Measurements from ENCODE around the gene MPHOSPH8. TPM values are rescaled to one million over a fixed set of nuclear protein-coding genes. Genes with fewer than 3 reads are reported as not detected.

The MPHOSPH8 gene
- total and polyA plus RNA-seq, 4 donors: 8.4 to 14.2 (median 12.3) TPM

DNA sequence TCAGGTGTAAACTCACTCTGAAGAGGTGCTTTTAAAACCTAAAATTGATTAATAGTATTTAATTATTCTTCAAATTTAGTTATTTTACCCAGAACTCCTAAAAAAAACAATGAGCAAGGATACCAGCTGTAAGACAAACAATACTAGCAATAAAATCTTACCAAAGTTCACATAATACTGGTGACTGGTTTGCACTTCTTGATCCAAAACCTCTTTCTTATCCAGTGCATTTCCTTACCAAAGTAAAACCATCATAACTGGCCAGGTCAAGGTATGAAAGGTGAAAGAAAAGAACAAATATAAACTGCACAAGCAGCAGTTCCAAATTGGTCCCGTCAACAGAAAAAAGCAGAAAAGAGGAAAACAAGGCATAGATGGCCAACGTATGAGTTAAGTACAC is 86.6 kb downstream of the MPHOSPH8 start:
- Histone ChIP-seq H3K4me3 (ENCODE audit: low read depth in 1 of 3, low read length in 3 of 3) (no peak overlapping the region), H3K36me3 (ENCODE audit: control insufficient read depth in 4 of 4, insufficient read depth in 3 of 4, low read depth in 1 of 4, low read length in 3 of 4) (peaks cover 0 to 4% (median 0%) of the 10 kb centered on the region in 4 donors), H3K4me1 (ENCODE audit: control insufficient read depth in 4 of 4, insufficient read depth in 4 of 4, low read length in 3 of 4) (peaks cover 0 to 6% (median 2%) of the 10 kb centered on the region in 4 donors), H3K9ac (ENCODE audit: low read depth in 1 of 2, low read length in 2 of 2) (no peak overlapping the region), H3K27me3 (ENCODE audit: control insufficient read depth in 4 of 4, insufficient read depth in 4 of 4, low read length in 3 of 4) (no peaks in the 10 kb centered on the region), H3K9me3 (ENCODE audit: control insufficient read depth in 4 of 4, low read length in 3 of 4) (no peaks in the 10 kb centered on the region), H3K27ac (ENCODE audit: low read depth in 1 of 2, low read length in 2 of 2) (no peak overlapping the region)
- no peak for DNase-seq (ENCODE audit: low spot score)
- no peak for TF ChIP-seq HNF4A (conservative IDR thresholded peaks at IDR 0.05)
- no peak for TF ChIP-seq FOXA1 (IDR thresholded peaks at IDR 0.05)
- no peak for TF ChIP-seq GABPA (IDR thresholded peaks at IDR 0.05 in 1 of 2, conservative IDR thresholded peaks at IDR 0.05 in 1 of 2)
- TF ChIP-seq YY1 (IDR thresholded peaks at IDR 0.05): no peak
- TF ChIP-seq, protein P1, sequence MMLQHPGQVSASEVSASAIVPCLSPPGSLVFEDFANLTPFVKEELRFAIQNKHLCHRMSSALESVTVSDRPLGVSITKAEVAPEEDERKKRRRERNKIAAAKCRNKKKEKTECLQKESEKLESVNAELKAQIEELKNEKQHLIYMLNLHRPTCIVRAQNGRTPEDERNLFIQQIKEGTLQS (IDR thresholded peaks at IDR 0.05): no peak
- no peak for TF ChIP-seq RXRA (IDR thresholded peaks at IDR 0.05)
- TF ChIP-seq, protein P2, sequence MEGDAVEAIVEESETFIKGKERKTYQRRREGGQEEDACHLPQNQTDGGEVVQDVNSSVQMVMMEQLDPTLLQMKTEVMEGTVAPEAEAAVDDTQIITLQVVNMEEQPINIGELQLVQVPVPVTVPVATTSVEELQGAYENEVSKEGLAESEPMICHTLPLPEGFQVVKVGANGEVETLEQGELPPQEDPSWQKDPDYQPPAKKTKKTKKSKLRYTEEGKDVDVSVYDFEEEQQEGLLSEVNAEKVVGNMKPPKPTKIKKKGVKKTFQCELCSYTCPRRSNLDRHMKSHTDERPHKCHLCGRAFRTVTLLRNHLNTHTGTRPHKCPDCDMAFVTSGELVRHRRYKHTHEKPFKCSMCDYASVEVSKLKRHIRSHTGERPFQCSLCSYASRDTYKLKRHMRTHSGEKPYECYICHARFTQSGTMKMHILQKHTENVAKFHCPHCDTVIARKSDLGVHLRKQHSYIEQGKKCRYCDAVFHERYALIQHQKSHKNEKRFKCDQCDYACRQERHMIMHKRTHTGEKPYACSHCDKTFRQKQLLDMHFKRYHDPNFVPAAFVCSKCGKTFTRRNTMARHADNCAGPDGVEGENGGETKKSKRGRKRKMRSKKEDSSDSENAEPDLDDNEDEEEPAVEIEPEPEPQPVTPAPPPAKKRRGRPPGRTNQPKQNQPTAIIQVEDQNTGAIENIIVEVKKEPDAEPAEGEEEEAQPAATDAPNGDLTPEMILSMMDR (IDR thresholded peaks at IDR 0.05; ENCODE audit: low read depth, low read length, missing input control): no peak
- TF ChIP-seq RAD21 (IDR thresholded peaks at IDR 0.05): no peak
- TF ChIP-seq JUND (IDR thresholded peaks at IDR 0.05): no peak
- TF ChIP-seq EGR1 (IDR thresholded peaks at IDR 0.05; ENCODE audit: low read depth in 2 of 2): no peak
- TF ChIP-seq, protein P3, sequence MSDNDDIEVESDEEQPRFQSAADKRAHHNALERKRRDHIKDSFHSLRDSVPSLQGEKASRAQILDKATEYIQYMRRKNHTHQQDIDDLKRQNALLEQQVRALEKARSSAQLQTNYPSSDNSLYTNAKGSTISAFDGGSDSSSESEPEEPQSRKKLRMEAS (IDR thresholded peaks at IDR 0.05): no peak
- 40% methylated on average over 2 of the region's 2 CpGs for WGBS

Other genes with a start within 250 kb of the MPHOSPH8 start
- gene TPTE2, start 72.1 kb upstream of the MPHOSPH8 start, total RNA-seq: not detected
- not detected for gene TPTE2, start 72.1 kb upstream of the MPHOSPH8 start, polyA plus RNA-seq
- gene PSPC1, start 149.3 kb downstream of the MPHOSPH8 start, total RNA-seq: 10 to 100 TPM; 31.7 to 38.2 TPM
- 1 to 10 TPM; 7.8 to 8.5 TPM for gene PSPC1, start 149.3 kb downstream of the MPHOSPH8 start, polyA plus RNA-seq
- gene ZMYM5, start 230.0 kb downstream of the MPHOSPH8 start, total RNA-seq: 1 to 10 TPM; 6.9 to 8.1 TPM
- gene ZMYM5, start 230.0 kb downstream of the MPHOSPH8 start, polyA plus RNA-seq: 1 to 10 TPM; 2.6 to 4.9 TPM

All from liver (tissue), 9 donors.